MM.1S (cell line): ENCODE measurements around the gene MEGF10.

Experiments used
- EZH2phosphoT487 ChIP-seq: fragments of 300-600 bp; sonication (generic); IDR thresholded peaks from 2 replicates; pipeline ENCODE4 v1.6.1; 2018; ENCODE audit warnings: antibody characterized with exemption, low read length
- TF ChIP-seq, protein P1 (sequence below): fragments of 300-600 bp; sonication (generic); IDR thresholded peaks from 2 replicates; pipeline ENCODE4 v1.5.1; 2016; ENCODE audit warnings: antibody characterized with exemption, low read length, mixed read lengths

DNA sequence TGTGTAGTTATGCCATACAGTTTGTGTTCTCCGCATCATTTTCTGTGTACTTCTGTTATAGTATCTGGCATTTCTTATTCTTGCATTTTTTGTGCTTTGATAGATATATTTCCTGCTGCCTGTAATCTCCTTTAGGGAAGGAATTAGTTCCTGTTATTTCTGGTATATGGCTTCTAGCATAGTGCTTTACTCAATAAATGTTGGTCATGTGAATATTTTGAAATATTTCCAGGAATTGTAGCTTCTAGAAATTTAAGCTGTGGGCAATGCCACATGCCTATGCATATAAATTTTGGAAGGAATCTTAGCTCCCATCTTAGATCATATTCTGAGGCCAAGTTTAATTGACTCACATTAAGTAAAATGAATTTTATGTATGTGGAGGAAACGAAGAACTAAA, 215.3 kb downstream of the MEGF10 start:
- TF ChIP-seq, protein P1, sequence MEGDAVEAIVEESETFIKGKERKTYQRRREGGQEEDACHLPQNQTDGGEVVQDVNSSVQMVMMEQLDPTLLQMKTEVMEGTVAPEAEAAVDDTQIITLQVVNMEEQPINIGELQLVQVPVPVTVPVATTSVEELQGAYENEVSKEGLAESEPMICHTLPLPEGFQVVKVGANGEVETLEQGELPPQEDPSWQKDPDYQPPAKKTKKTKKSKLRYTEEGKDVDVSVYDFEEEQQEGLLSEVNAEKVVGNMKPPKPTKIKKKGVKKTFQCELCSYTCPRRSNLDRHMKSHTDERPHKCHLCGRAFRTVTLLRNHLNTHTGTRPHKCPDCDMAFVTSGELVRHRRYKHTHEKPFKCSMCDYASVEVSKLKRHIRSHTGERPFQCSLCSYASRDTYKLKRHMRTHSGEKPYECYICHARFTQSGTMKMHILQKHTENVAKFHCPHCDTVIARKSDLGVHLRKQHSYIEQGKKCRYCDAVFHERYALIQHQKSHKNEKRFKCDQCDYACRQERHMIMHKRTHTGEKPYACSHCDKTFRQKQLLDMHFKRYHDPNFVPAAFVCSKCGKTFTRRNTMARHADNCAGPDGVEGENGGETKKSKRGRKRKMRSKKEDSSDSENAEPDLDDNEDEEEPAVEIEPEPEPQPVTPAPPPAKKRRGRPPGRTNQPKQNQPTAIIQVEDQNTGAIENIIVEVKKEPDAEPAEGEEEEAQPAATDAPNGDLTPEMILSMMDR: no peak
- no peak for TF ChIP-seq EZH2phosphoT487
